ENCODE measurements around the gene FAM107B.

Gene FAM107B

DNA sequence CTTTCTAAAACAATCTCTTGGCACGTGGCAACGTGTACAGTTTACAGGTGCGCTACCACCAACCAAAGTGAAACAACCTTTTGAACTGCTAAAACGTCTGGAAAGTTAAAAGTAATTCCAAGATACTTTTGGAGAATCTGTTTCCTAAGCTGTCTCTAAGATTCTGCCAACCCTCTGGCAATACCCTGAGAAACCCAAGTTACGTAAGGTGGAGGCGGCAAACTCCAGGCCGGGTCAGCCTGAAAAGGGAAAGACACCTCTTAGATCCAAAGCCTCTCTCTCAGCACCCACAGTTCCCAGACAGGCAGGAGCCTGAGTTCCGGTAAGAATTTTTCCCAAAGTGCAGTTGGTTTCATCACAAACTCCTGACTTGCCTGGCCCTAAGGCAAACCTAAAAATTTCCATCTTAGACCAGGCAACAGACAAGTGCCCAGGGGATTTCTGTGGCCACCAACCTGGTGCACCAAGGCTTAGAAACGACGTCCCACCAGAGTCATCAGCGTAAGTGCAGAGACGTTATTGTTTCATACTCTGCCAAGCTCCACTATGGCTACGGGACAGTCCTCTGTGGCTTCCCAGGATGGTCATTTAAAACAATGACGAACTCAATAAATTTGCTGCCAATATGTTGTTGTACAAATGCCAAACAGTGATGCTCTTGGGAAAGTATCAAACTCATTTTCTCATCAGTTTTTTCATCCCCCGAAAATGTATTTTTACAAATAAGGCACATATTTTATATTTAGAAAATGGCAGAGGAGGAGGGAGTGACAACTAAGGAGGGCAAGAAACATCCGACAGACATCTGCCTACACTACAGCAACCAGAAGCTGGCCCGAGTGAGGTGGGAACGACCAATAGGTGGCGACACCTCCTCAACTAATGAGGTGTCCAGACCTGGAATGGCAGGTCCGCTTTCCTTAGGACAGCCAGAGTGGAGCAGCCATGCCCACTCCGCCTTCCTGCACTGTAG, 238.2 kb downstream of the FAM107B start:
- Histone ChIP-seq H3K4me1 (ENCODE audit: control insufficient read depth in 1 of 2, insufficient read depth in 1 of 2, low read depth in 1 of 2, low read length in 1 of 2) (peaks cover 38 to 58% of the 10 kb centered on the region in 2 experiments), H3K27ac (peak overlapping the region; percentile 95)
- TF ChIP-seq, protein P1, sequence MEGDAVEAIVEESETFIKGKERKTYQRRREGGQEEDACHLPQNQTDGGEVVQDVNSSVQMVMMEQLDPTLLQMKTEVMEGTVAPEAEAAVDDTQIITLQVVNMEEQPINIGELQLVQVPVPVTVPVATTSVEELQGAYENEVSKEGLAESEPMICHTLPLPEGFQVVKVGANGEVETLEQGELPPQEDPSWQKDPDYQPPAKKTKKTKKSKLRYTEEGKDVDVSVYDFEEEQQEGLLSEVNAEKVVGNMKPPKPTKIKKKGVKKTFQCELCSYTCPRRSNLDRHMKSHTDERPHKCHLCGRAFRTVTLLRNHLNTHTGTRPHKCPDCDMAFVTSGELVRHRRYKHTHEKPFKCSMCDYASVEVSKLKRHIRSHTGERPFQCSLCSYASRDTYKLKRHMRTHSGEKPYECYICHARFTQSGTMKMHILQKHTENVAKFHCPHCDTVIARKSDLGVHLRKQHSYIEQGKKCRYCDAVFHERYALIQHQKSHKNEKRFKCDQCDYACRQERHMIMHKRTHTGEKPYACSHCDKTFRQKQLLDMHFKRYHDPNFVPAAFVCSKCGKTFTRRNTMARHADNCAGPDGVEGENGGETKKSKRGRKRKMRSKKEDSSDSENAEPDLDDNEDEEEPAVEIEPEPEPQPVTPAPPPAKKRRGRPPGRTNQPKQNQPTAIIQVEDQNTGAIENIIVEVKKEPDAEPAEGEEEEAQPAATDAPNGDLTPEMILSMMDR (IDR thresholded peaks at IDR 0.05), result peak; percentile 68

GRCh38 chr10:14535457-14536130, 239.1 kb downstream of the FAM107B start:
- Histone ChIP-seq H3K9me3 (no peaks in the 10 kb centered on the region), H3K4me1 (ENCODE audit: control insufficient read depth in 1 of 2, insufficient read depth in 1 of 2, low read depth in 1 of 2, low read length in 1 of 2) (peaks cover 34 to 49% of the 10 kb centered on the region in 2 experiments), H3K27ac (peak overlapping the region; percentile 95), H3K36me3 (peaks cover 23% of the 10 kb centered on the region), H3K4me3 (ENCODE audit: low read depth in 1 of 2, low read length in 1 of 2) (no peak overlapping the region), H3K27me3 (no peaks in the 10 kb centered on the region)
- TF ChIP-seq, protein P1 (IDR thresholded peaks at IDR 0.05), result no peak

More for the DNA sequence above, 238.2 kb downstream of the FAM107B start:
- no peak overlapping the region for H3K4me3 ChIP-seq (ENCODE audit: low read depth in 1 of 2, low read length in 1 of 2)
- peaks cover 28% of the 10 kb centered on the region for H3K36me3 ChIP-seq
- H3K9me3 ChIP-seq, result no peaks in the 10 kb centered on the region
- no peaks in the 10 kb centered on the region for H3K27me3 ChIP-seq

DNA sequence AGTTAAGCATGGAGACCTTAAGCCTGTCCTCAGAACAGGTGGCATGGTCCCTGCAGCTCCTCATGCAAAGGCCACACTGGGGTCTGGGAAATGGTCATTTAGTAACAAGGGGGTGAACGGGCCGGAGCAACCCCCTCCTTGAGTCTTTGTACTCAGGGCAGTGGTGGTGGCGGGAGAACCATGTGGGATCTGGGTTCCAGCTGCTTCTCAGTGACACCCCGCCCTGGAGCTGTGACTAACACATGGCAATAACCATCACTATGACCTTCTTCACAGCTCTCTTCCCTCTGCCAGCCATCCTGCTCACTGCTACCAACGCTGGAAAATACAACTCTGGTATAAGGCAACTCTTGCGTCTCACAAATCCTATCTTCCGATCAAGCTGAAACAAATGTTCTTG, 240.5 kb downstream of the FAM107B start:
- Histone ChIP-seq H3K4me3 (ENCODE audit: low read depth in 1 of 2, low read length in 1 of 2) (no peak overlapping the region), H3K36me3 (peaks cover 37% of the 10 kb centered on the region), H3K27ac (peak overlapping the region; percentile 95), H3K9me3 (no peaks in the 10 kb centered on the region), H3K27me3 (no peaks in the 10 kb centered on the region), H3K4me1 (ENCODE audit: control insufficient read depth in 1 of 2, insufficient read depth in 1 of 2, low read depth in 1 of 2, low read length in 1 of 2) (peaks cover 22 to 36% of the 10 kb centered on the region in 2 experiments)
- TF ChIP-seq, protein P1 (IDR thresholded peaks at IDR 0.05), result no peak

DNA sequence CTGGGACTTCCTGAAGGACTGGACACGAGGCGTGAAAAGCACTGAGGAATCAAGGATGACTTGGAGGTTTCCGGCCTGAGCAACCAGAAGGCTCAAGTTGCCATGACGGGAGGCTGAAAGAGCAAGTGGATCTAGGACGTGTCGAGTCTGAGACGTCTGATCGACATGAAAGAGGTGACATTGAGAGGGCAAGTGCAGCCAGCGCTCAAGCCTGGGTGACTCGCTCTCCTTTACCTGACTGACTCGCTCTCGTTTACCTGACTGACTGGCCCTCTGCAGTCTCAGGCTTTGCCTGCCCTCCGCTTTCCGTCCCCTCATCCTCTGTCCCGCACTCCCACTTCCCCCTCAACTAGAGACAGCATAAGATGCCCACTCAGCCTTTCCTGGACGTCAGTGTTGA, 241.4 kb downstream of the FAM107B start:
- Histone ChIP-seq H3K4me1 (ENCODE audit: control insufficient read depth in 1 of 2, insufficient read depth in 1 of 2, low read depth in 1 of 2, low read length in 1 of 2) (peaks cover 22 to 28% of the 10 kb centered on the region in 2 experiments), H3K27me3 (no peaks in the 10 kb centered on the region), H3K4me3 (ENCODE audit: low read depth in 1 of 2, low read length in 1 of 2) (no peak overlapping the region), H3K36me3 (peaks cover 46% of the 10 kb centered on the region), H3K9me3 (no peaks in the 10 kb centered on the region), H3K27ac (peak overlapping the region; percentile 95)
- TF ChIP-seq, protein P1 (IDR thresholded peaks at IDR 0.05), result no peak

- TF ChIP-seq, protein P1 (IDR thresholded peaks at IDR 0.05), result no peak
- Histone ChIP-seq H3K27me3 (no peaks in the 10 kb centered on the region), H3K4me1 (ENCODE audit: control insufficient read depth in 1 of 2, insufficient read depth in 1 of 2, low read depth in 1 of 2, low read length in 1 of 2) (peaks cover 22% of the 10 kb centered on the region in 2 experiments), H3K9me3 (no peaks in the 10 kb centered on the region), H3K36me3 (peaks cover 48% of the 10 kb centered on the region), H3K27ac (peak overlapping the region; percentile 95), H3K4me3 (ENCODE audit: low read depth in 1 of 2, low read length in 1 of 2) (no peak overlapping the region)
Measured at GRCh38 chr10:14532473-14533251, 242.0 kb downstream of the FAM107B start.
